ENCODE measurements around the gene RETREG3.

- no peak for TF ChIP-seq EZH2 (IDR thresholded peaks at IDR 0.05)
- TF ChIP-seq POLR2AphosphoS5 (IDR thresholded peaks at IDR 0.05; ENCODE audit: borderline replicate concordance, low read depth, low read length): no peak
These were observed 9.4 kb upstream of the RETREG3 start for GRCh38 chr17:42618442-42619150.

Data from SK-N-MC (cell line).